HTERT RPE-1 (cell line): ENCODE measurements around the gene OLFM4.
"Not testable (repeated sequence)": the region's sequence is repeated elsewhere in the genome, so short reads cannot be mapped to it uniquely, and the experiment has no call there.

Experiments used
- in situ Hi-C: fragments of 300-500 bp; cut with MboI; formaldehyde crosslinking; loops from 4 replicates; pipeline ENCODE4 v1.14.3; 2020; ENCODE audit warnings: low sequenced_read_pairs

OLFM4 gene

GRCh38 chr13:53028637-53029203 is at the start of gene OLFM4:
Gene OLFM4, plus strand, starts transcription at chr13:53028813. Its CDS starts 24 bp downstream, at chr13:53028837.
- in situ Hi-C loops: no loop called here

GRCh38 chr13:52978989-52979388 is 49.6 kb upstream of the OLFM4 start:
- in situ Hi-C loops: no loop called here

DNA sequence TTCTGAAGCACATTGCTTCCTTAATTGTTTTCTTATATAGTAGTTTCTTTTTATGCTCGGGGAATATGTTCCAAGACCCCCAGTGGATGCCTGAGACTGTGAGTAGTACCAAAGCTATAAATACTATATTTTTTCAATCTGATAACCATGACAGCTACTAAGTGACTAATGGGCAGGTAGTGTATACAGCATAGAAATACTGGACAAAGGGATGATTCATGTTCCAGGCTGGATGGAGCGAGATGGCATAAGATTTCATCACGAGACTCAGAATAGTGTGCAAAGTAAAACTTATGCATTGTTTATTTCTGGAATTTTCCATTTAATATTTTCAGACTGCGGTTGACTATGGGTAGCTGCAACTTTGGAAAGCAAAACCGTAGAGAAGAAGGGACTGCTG is 47.9 kb upstream of the OLFM4 start:
- in situ Hi-C loops: no loop called here

- in situ Hi-C loops: no loop called here
These were observed 44.8 kb upstream of the OLFM4 start for GRCh38 chr13:52983836-52984235.

- in situ Hi-C loops: no loop called here
These were observed 43.7 kb upstream of the OLFM4 start for GRCh38 chr13:52984881-52985363.

DNA sequence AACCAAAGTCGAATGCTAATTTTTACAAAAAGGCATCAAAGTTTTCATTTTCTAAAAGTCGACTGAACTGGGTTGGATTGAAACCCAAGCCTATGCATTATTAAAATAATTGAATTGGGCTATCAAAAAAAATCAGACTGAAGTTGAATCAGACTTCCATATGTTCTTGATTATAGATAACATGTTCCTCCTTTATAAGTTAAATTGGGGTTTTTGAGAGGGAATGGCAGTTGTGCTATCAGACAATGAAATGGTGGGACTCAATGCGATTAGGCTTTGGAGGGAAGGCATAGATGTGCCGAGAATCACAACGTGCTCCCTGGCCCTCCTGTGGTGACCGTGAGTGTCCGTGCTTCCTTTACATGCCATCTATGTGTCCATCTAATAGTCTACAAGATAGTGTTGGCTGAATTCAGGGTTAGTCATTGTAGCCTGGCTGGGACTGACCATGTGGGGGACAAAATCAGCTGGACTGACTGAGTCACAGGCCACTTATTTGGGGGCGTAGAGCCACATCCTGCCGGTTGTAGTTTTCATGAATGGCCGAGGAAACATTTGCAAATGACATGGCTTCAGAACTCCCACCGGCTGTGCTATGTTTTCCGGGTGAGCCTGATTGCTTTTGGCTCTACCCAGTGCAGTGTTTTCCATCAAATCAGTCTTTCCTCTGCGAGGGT is 37.1 kb upstream of the OLFM4 start:
- in situ Hi-C loops: no loop called here

GRCh38 chr13:52992110-52992509 is 36.5 kb upstream of the OLFM4 start:
- in situ Hi-C loops: no loop called here

DNA sequence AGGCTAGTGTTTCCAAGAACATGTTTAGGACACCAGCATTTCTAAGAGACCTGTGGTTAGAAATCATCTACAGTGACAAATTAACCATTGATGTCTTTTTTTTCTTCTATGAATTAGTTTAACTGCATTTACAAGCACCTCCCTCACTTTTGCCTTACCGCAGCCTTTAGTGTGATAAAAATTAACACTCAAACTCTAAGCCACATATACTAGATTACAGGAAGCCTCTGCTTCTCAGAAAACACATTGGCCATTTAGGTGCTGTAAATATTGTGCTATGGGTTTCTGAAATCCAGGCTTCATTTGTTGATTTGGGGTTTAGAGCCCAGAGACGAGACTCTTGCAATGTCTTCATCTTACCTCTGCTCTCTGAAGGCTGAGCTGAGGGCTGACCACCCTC is 34.6 kb upstream of the OLFM4 start:
- in situ Hi-C loops: no loop called here

DNA sequence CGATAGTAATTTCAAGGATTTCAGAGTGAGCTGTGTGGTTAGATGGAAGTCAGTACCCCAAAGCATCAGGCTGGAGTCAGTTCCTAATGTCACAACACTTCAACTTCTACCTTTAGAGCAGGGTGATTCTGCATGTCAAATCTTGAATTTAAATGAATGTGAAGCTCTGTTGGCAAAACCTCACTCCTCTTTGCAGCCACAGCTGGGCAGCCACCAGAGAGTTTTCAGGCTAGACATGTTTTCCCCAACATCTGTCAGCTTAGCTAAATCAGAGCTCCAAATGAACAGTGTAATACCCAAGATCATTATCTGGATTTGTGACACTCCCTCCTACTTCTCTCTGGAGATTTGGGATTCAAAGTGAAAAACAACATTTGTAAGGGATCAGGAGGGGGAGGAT is 33.7 kb upstream of the OLFM4 start:
- in situ Hi-C loops: no loop called here

- in situ Hi-C loops: no loop called here
These were observed 32.7 kb upstream of the OLFM4 start for GRCh38 chr13:52995946-52996345.

GRCh38 chr13:52997951-52998876 is 30.4 kb upstream of the OLFM4 start:
- in situ Hi-C loops: no loop called here

DNA sequence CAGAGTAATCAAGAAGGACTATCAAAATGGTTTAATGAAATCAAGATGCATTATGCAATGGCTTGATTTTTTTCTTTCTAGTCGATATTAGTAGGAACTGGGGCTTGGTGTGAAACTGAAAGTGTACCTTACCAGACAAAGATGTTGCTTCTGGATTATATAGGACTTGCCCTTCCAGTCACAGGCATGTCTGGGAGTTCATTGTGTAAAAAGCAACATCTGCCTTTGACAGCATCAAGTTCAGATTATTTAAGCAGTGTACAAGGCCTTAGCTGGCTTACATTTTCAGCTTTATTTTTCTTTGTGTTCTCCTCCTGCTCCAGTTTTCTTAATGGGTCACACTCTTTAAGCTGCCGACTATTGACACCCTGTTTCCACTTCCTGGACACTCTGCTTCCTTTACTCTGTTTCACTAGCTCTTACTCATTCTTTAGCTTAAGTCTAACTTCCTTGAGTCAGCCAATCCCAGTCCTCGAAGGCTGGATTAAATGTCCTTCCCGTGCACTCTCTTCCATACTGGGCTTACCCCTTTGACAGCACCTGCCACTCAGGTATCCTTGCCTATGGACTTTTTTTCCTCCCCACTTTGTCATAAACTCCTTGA is 29.4 kb upstream of the OLFM4 start:
- in situ Hi-C loops: no loop called here

DNA sequence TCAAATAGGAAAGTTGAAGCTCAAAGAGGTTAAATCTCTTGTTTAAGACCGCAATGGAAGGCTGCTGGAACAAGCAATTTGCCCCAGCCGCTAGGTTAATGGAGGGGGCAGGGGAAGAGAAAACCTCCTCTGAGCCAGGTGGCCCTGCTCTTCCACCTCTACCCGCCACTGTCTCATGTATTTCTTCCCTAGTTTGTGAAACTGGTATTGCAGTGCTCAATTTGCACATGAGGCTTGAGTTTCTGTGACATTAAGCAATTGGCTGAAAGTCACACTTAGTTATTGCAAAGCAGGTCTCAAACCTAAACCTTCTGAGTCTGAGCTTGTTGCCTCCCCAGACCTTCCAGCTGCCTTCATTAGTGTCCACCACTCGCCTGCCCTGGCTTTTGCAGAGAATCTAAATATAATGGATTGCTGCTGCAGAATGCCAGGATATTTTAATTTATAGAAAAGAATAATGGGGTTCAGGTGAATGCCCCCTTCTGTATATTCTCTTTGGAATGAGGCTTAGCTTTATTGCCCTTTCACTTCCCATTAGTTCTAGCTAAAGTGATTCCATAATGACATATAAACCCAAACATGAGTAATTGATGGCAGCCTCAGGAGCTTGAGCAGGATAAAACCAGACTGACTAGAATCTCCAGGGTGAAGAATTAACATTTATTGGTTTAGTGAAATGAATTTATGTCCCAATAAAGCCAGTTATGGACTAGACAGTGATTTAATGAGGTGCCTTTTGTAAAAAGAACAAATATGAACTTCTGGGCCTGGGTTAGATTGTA is 27.0 kb upstream of the OLFM4 start:
- in situ Hi-C loops: no loop called here

DNA sequence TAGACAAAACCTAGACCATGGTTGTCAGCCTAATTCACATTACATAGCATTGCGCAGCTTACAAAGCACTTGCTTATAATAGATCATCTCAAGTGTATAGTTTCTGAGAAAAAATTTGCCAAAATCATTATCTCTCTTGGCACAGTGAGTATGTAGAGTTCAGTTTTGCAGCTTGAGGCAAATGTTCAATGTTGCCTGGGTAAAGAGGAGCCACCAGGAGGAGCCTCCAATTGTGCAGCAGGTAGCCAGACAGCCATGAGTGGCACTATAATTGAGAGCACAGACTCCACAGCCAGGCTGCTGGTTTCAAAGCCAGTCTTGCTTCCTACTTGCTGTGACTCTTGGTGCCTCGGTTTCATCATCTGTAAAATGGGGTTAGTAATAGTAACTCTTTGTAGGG is 24.0 kb upstream of the OLFM4 start:
- in situ Hi-C loops: no loop called here

GRCh38 chr13:53005626-53006025 is 23.0 kb upstream of the OLFM4 start:
- in situ Hi-C loops: no loop called here

DNA sequence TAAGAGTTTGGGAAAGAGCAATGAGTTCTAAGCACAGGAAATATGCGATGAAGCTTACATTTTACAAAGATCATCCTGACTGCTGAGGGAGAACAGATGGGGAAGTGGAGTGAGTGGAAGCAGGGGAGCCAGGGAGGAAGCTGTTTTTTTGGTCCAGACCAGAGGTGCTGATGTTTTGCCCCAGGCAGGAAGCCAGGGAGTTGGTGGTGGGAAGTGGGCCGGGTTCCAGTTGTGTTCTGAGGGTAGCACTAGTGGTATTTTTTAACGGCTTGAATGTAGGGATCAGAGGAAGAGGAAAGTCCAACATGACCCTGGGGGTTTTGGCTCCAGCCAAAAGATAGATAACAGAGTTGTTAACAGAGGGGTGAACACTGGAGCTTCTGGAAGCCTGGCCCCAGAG is 20.7 kb upstream of the OLFM4 start:
- in situ Hi-C loops: no loop called here

GRCh38 chr13:53010374-53011105 is 18.1 kb upstream of the OLFM4 start:
- in situ Hi-C loops: no loop called here

GRCh38 chr13:53012707-53013106 is 15.9 kb upstream of the OLFM4 start:
- in situ Hi-C loops: no loop called here

DNA sequence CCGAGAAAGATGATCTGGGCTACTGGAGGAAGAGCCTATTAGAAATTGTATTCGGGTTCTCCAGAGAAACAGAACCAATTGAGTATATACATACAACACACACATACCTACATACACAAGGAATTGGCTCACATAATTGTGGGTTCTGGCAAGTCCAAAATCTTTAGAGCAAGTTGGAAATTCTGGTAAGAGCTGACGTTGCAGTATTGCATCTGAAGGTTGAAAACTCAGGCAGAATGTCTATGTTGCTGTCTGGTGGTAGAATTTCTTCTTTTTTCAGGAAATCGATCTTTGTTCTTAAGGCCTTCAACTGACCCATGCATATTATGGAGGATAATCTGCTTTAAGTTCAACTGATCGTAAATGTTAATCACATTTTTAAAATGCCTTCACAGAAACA is 15.5 kb upstream of the OLFM4 start:
- in situ Hi-C loops: no loop called here

GRCh38 chr13:53014018-53014417 is 14.6 kb upstream of the OLFM4 start:
- in situ Hi-C loops: not testable (repeated sequence)
